Measurements from ENCODE around the gene IQSEC1. TPM values are rescaled to one million over a fixed set of nuclear protein-coding genes. Genes with fewer than 3 reads are reported as not detected.

Gene IQSEC1
- total and polyA plus RNA-seq, 2 of the 8 experiments (the other 6 are each of a cell fraction or from before 2014, with no cell fraction given) = 6.8 to 28.8 TPM

DNA sequence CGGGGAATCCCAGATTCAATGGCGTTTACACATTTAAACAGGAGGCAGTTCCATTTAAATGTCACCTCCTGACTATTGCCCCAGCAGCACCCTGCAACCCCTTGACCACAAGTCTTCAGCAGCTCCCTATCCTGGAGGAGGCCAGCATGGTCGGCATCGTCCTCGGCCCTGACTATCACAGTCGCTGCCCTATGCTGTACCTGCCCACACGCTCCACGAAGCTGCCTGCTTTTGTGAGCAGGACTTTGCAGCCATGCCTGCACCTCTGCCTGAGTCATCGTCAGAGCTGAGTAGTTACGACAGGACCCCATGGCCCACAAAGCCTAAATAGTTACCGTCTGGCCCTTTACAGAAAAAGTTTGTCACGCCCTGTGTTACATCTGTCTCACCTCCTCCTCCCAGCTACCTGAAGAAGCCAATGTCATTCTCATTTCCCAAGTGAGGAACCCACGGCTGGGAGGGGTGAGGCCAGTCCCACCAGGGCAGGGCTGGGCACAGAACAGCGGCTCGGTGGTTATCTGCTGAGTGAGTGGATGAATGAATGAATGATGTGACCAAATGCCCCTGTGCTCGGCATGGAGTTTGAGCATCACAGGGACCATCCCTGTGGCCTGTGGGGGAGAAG, 47.8 kb upstream of the IQSEC1 start (continued):
- TF ChIP-seq, protein P1, sequence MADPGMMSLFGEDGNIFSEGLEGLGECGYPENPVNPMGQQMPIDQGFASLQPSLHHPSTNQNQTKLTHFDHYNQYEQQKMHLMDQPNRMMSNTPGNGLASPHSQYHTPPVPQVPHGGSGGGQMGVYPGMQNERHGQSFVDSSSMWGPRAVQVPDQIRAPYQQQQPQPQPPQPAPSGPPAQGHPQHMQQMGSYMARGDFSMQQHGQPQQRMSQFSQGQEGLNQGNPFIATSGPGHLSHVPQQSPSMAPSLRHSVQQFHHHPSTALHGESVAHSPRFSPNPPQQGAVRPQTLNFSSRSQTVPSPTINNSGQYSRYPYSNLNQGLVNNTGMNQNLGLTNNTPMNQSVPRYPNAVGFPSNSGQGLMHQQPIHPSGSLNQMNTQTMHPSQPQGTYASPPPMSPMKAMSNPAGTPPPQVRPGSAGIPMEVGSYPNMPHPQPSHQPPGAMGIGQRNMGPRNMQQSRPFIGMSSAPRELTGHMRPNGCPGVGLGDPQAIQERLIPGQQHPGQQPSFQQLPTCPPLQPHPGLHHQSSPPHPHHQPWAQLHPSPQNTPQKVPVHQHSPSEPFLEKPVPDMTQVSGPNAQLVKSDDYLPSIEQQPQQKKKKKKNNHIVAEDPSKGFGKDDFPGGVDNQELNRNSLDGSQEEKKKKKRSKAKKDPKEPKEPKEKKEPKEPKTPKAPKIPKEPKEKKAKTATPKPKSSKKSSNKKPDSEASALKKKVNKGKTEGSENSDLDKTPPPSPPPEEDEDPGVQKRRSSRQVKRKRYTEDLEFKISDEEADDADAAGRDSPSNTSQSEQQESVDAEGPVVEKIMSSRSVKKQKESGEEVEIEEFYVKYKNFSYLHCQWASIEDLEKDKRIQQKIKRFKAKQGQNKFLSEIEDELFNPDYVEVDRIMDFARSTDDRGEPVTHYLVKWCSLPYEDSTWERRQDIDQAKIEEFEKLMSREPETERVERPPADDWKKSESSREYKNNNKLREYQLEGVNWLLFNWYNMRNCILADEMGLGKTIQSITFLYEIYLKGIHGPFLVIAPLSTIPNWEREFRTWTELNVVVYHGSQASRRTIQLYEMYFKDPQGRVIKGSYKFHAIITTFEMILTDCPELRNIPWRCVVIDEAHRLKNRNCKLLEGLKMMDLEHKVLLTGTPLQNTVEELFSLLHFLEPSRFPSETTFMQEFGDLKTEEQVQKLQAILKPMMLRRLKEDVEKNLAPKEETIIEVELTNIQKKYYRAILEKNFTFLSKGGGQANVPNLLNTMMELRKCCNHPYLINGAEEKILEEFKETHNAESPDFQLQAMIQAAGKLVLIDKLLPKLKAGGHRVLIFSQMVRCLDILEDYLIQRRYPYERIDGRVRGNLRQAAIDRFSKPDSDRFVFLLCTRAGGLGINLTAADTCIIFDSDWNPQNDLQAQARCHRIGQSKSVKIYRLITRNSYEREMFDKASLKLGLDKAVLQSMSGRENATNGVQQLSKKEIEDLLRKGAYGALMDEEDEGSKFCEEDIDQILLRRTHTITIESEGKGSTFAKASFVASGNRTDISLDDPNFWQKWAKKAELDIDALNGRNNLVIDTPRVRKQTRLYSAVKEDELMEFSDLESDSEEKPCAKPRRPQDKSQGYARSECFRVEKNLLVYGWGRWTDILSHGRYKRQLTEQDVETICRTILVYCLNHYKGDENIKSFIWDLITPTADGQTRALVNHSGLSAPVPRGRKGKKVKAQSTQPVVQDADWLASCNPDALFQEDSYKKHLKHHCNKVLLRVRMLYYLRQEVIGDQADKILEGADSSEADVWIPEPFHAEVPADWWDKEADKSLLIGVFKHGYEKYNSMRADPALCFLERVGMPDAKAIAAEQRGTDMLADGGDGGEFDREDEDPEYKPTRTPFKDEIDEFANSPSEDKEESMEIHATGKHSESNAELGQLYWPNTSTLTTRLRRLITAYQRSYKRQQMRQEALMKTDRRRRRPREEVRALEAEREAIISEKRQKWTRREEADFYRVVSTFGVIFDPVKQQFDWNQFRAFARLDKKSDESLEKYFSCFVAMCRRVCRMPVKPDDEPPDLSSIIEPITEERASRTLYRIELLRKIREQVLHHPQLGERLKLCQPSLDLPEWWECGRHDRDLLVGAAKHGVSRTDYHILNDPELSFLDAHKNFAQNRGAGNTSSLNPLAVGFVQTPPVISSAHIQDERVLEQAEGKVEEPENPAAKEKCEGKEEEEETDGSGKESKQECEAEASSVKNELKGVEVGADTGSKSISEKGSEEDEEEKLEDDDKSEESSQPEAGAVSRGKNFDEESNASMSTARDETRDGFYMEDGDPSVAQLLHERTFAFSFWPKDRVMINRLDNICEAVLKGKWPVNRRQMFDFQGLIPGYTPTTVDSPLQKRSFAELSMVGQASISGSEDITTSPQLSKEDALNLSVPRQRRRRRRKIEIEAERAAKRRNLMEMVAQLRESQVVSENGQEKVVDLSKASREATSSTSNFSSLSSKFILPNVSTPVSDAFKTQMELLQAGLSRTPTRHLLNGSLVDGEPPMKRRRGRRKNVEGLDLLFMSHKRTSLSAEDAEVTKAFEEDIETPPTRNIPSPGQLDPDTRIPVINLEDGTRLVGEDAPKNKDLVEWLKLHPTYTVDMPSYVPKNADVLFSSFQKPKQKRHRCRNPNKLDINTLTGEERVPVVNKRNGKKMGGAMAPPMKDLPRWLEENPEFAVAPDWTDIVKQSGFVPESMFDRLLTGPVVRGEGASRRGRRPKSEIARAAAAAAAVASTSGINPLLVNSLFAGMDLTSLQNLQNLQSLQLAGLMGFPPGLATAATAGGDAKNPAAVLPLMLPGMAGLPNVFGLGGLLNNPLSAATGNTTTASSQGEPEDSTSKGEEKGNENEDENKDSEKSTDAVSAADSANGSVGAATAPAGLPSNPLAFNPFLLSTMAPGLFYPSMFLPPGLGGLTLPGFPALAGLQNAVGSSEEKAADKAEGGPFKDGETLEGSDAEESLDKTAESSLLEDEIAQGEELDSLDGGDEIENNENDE (IDR thresholded peaks at IDR 0.05; ENCODE audit: insufficient replicate concordance, low read length) = no peak
- TF ChIP-seq TAF1 (IDR thresholded peaks at IDR 0.05; ENCODE audit: low read depth, low read length) (no peak), BACH1 (IDR thresholded peaks at IDR 0.05; ENCODE audit: low read length) (no peak), TAF7 (optimal IDR thresholded peaks at IDR 0.05; ENCODE audit: borderline replicate concordance, low read depth, low read length) (no peak)
